Myocyte (in vitro differentiated cells): ENCODE results near the gene KBTBD8. TPM values are rescaled to one million over a fixed set of nuclear protein-coding genes. Genes with fewer than 3 reads are reported as not detected.

Experiments used
- DNase-seq: peaks from one replicate; pipeline ENCODE4 v3.0.0-alpha.2; 2012; ENCODE audit warnings: low read depth
- total RNA-seq: library from RNA; depleted of rRNA; stranded (reverse); fragments of >200 nt; gene quantifications from 2 replicates; pipeline ENCODE4 v1.2.3, GENCODE V29; 2014

KBTBD8 gene
- total RNA-seq, 1 donor from 2014 or later = 4.3 TPM

GRCh38 chr3:67033079-67033478, 35.0 kb downstream of the KBTBD8 start:
- DNase-seq = no peak

GRCh38 chr3:67034371-67034770, 36.3 kb downstream of the KBTBD8 start:
- no peak for DNase-seq

GRCh38 chr3:67037615-67038014, 39.5 kb downstream of the KBTBD8 start:
- no peak for DNase-seq

GRCh38 chr3:67044295-67044694, 46.2 kb downstream of the KBTBD8 start:
- DNase-seq = no peak

- no peak for DNase-seq
Measured at GRCh38 chr3:67044955-67045354, 46.8 kb downstream of the KBTBD8 start.

GRCh38 chr3:67045711-67046465, 47.8 kb downstream of the KBTBD8 start:
- DNase-seq = no peak

GRCh38 chr3:67047051-67047450, 48.9 kb downstream of the KBTBD8 start:
- DNase-seq = no peak

GRCh38 chr3:67048067-67048714, 50.1 kb downstream of the KBTBD8 start:
- DNase-seq = no peak

- DNase-seq = no peak
Measured at GRCh38 chr3:67048715-67049074, 50.6 kb downstream of the KBTBD8 start.

GRCh38 chr3:67059443-67059842, 61.3 kb downstream of the KBTBD8 start:
- no peak for DNase-seq
